ENCODE data around the gene ZNF580. TPM values are rescaled to one million over a fixed set of nuclear protein-coding genes. Genes with fewer than 3 reads are reported as not detected.

Gene ZNF580
- polyA plus RNA-seq, 1 donor (not counting 4 experiments of a cell fraction or from before 2014, with no cell fraction given): 3.0 TPM

DNA sequence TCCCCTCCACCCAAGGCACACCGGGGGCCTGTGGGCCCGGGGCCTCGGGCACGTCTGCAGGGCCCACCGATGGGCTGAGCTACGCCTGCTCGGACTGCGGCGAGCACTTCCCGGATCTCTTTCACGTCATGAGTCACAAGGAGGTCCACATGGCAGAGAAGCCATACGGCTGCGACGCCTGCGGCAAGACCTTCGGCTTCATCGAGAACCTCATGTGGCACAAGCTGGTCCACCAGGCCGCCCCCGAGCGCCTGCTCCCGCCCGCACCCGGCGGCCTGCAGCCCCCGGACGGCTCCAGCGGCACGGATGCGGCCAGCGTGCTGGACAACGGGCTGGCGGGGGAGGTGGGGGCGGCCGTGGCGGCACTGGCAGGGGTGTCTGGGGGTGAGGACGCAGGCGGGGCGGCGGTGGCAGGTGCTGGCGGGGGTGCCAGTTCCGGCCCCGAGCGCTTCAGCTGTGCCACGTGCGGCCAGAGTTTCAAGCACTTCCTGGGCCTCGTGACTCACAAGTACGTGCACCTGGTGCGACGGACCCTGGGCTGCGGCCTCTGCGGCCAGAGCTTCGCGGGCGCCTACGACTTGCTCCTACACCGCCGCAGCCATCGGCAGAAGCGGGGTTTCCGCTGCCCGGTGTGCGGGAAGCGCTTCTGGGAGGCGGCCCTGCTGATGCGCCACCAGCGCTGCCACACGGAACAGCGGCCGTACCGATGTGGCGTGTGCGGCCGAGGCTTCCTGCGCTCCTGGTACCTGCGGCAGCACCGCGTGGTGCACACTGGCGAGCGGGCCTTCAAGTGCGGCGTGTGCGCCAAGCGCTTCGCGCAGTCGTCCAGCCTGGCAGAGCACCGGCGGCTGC, 25.0 kb upstream of the ZNF580 start:
- Histone ChIP-seq H3K4me1 (ENCODE audit: control insufficient read depth, extremely low read depth, insufficient read depth, low read length) (no peaks in the 10 kb centered on the region), H3K9me1 (ENCODE audit: control insufficient read depth, extremely low read depth, insufficient read depth, low read length) (no peaks in the 10 kb centered on the region), H3K9ac (ENCODE audit: control insufficient read depth, extremely low read depth, insufficient read depth, low read length) (no peak overlapping the region), H3K36me3 (ENCODE audit: control insufficient read depth in 2 of 2, extremely low read depth in 1 of 2, insufficient read depth in 2 of 2, low read length in 2 of 2) (peaks cover 5 to 9% of the 10 kb centered on the region in 2 experiments), H3K27me3 (ENCODE audit: control insufficient read depth, extremely low read depth, insufficient read depth, low read length) (no peaks in the 10 kb centered on the region), H3K9me3 (ENCODE audit: control insufficient read depth, low read depth, low read length) (no peaks in the 10 kb centered on the region), H4K20me1 (ENCODE audit: control insufficient read depth, extremely low read depth, insufficient read depth, low read length) (peaks cover 3% of the 10 kb centered on the region), H2AFZ (ENCODE audit: control insufficient read depth, low read length) (no peak overlapping the region), H3K79me2 (ENCODE audit: control insufficient read depth, insufficient read depth, low read length) (peaks cover 15% of the 10 kb centered on the region), H3K4me3 (ENCODE audit: control insufficient read depth in 2 of 3, extremely low read depth in 1 of 3, insufficient read depth in 2 of 3, low read depth in 1 of 3, low read length in 3 of 3) (no peak overlapping the region), H3K27ac (ENCODE audit: control insufficient read depth, insufficient read depth, low read length) (no peak overlapping the region), H3K4me2 (ENCODE audit: control insufficient read depth, extremely low read depth, insufficient read depth, low read depth, low read length) (no peak overlapping the region)
- TF ChIP-seq CTCF (optimal IDR thresholded peaks at IDR 0.05 in 1 of 3, IDR thresholded peaks at IDR 0.05 in 1 of 3, conservative IDR thresholded peaks at IDR 0.05 in 1 of 3; ENCODE audit: extremely low read depth in 1 of 3, insufficient read depth in 2 of 3, low read length in 3 of 3) (no peak), EZH2 (IDR thresholded peaks at IDR 0.05; ENCODE audit: low read length) (no peak)
- DNase-seq (ENCODE audit: low read depth, low spot score) (no peak), FAIRE-seq (no peak)
- dilution Hi-C loops (cut with MboI; ENCODE audit: extremely low pct_ligation_motif_present, low sequenced_read_pairs): no loop called here

DNA sequence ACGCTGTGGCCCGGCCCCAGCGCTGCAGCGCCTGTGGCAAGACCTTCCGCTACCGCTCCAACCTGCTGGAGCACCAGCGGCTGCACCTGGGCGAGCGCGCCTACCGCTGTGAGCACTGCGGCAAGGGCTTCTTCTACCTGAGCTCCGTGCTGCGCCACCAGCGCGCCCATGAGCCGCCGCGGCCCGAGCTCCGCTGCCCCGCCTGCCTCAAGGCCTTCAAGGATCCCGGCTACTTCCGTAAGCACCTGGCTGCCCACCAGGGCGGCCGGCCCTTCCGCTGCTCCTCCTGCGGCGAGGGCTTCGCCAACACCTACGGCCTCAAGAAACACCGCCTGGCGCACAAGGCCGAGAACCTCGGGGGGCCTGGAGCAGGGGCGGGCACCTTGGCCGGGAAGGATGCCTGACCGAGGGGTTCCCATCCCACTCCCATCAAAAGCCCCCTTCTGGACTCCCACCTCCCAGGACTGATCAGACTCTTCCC, 24.4 kb upstream of the ZNF580 start:
- no peaks in the 10 kb centered on the region for H3K9me1 ChIP-seq (ENCODE audit: control insufficient read depth, extremely low read depth, insufficient read depth, low read length)
- no peak for FAIRE-seq
- DNase-seq (ENCODE audit: low read depth, low spot score): no peak
- peaks cover 5 to 10% of the 10 kb centered on the region in 2 experiments for H3K36me3 ChIP-seq (ENCODE audit: control insufficient read depth in 2 of 2, extremely low read depth in 1 of 2, insufficient read depth in 2 of 2, low read length in 2 of 2)
- no peak overlapping the region for H2AFZ ChIP-seq (ENCODE audit: control insufficient read depth, low read length)
- dilution Hi-C loops (cut with MboI; ENCODE audit: extremely low pct_ligation_motif_present, low sequenced_read_pairs): no loop called here
- no peak overlapping the region for H3K4me3 ChIP-seq (ENCODE audit: control insufficient read depth in 2 of 3, extremely low read depth in 1 of 3, insufficient read depth in 2 of 3, low read depth in 1 of 3, low read length in 3 of 3)
- H3K4me2 ChIP-seq (ENCODE audit: control insufficient read depth, extremely low read depth, insufficient read depth, low read depth, low read length): no peak overlapping the region
- H3K79me2 ChIP-seq (ENCODE audit: control insufficient read depth, insufficient read depth, low read length): peaks cover 10% of the 10 kb centered on the region
- H3K9me3 ChIP-seq (ENCODE audit: control insufficient read depth, low read depth, low read length): no peaks in the 10 kb centered on the region
- no peaks in the 10 kb centered on the region for H3K4me1 ChIP-seq (ENCODE audit: control insufficient read depth, extremely low read depth, insufficient read depth, low read length)
- TF ChIP-seq CTCF (optimal IDR thresholded peaks at IDR 0.05 in 1 of 3, IDR thresholded peaks at IDR 0.05 in 1 of 3, conservative IDR thresholded peaks at IDR 0.05 in 1 of 3; ENCODE audit: extremely low read depth in 1 of 3, insufficient read depth in 2 of 3, low read length in 3 of 3) (no peak), EZH2 (IDR thresholded peaks at IDR 0.05; ENCODE audit: low read length) (no peak)
- no peaks in the 10 kb centered on the region for H3K27me3 ChIP-seq (ENCODE audit: control insufficient read depth, extremely low read depth, insufficient read depth, low read length)
- no peak overlapping the region for H3K27ac ChIP-seq (ENCODE audit: control insufficient read depth, insufficient read depth, low read length)
- H4K20me1 ChIP-seq (ENCODE audit: control insufficient read depth, extremely low read depth, insufficient read depth, low read length): peaks cover 3% of the 10 kb centered on the region
- H3K9ac ChIP-seq (ENCODE audit: control insufficient read depth, extremely low read depth, insufficient read depth, low read length): no peak overlapping the region
